ENCODE results near the gene AADAT.

DNA sequence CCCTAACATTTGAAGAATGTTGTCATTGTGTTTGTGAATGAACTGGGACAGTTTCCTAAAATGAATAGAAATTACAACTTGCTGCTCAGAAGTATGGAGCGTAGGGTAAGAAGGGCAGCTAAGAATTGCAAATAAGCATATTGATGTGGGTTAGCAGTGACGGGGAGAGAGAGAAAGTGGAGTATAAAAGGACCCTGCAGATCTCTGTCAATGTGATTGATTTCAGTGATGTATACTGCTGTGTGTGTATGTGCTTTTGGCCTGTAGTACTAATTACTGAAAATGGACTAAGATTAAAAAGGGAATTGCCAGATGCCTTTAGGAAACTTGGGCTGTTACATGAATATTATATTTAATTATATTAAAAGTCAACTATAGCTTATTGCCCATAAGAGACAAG lies 55.8 kb downstream of the AADAT start:
- TF ChIP-seq POLR2A (IDR thresholded peaks at IDR 0.05) (no peak), CTCF (IDR thresholded peaks at IDR 0.05) (no peak)
